ENCODE data around the gene MTMR3.

DNA sequence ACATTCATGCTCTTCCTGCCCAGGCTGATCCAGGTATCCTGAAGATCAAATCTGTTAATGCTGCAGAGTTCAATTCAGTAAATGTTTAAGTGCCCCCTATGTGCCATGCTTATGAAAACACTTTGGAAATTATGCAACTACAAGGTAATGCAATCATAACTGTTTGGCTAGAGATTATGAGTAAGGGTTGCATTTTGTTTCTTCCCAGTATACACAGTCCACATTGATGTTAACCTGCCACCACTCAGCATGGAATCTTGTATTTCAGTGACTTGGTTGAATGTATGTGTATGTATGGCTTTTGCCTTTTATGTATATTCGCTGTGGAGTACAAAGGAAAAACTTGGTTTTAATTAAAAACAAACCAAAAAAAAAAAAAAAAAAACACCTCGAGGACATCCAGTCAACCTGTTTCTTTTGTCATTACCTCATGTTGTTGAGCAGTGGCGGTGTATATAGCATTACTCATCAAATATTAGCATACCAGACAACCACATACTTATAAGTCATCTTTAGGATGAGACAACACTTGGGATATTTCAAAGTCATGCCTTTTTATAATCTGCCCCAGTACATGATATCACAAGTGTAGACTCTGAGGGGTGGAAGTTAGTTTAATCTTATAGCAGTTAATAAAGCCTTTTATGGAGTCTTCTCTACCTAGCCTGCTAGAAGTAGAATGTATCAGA is 111.2 kb downstream of the MTMR3 start:
- TF ChIP-seq, protein P1, sequence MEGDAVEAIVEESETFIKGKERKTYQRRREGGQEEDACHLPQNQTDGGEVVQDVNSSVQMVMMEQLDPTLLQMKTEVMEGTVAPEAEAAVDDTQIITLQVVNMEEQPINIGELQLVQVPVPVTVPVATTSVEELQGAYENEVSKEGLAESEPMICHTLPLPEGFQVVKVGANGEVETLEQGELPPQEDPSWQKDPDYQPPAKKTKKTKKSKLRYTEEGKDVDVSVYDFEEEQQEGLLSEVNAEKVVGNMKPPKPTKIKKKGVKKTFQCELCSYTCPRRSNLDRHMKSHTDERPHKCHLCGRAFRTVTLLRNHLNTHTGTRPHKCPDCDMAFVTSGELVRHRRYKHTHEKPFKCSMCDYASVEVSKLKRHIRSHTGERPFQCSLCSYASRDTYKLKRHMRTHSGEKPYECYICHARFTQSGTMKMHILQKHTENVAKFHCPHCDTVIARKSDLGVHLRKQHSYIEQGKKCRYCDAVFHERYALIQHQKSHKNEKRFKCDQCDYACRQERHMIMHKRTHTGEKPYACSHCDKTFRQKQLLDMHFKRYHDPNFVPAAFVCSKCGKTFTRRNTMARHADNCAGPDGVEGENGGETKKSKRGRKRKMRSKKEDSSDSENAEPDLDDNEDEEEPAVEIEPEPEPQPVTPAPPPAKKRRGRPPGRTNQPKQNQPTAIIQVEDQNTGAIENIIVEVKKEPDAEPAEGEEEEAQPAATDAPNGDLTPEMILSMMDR (IDR thresholded peaks at IDR 0.05; ENCODE audit: borderline replicate concordance, extremely low read depth, low read length, poor library complexity, severe bottlenecking), result peak; percentile 29
- TF ChIP-seq EZH2 (IDR thresholded peaks at IDR 0.05; ENCODE audit: borderline replicate concordance, low read depth, low read length, severe bottlenecking), result no peak
